Stimulated activated CD4-positive, alpha-beta T cell treated with anti-CD3 and anti-CD28 coated beads, Interleukin-12 subunit alpha, Interleukin-12 subunit beta, amount 100 ng/mL, for 48 hours (primary cell): ENCODE data around the gene ZCCHC7.
"Not testable (repeated sequence)": the region's sequence is repeated elsewhere in the genome, so short reads cannot be mapped to it uniquely, and the experiment has no call there.

Experiments used
- DNase-seq, 3 donors: peaks; one replicate each; pipeline ENCODE4 v3.0.0-alpha.2; 2020; ENCODE audit warnings: low read depth in 2 of 3, low spot score in 1 of 3

The ZCCHC7 gene

DNA sequence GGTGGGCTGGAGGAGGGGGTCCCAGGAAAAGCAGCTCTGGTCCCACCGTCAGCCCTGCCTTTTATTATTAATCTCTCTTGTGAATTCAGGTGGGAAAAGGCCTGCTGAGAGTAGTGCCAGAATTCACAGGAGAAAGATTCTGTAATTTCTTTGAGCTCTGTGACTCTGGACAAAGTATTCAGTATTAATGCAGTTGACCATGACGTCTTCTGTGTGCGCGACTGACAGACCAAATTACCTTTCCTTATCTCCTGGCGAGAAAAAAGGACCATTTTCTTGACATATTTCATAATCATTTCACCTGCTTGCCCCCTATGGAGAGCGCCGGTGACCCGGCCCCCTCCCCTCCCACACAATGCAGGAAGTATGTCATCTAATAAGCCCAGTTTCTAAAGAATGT, 275.3 kb downstream of the ZCCHC7 start:
- DNase-seq: no peak

GRCh38 chr9:37397948-37398347, 277.6 kb downstream of the ZCCHC7 start:
- not testable (repeated sequence) for DNase-seq

DNA sequence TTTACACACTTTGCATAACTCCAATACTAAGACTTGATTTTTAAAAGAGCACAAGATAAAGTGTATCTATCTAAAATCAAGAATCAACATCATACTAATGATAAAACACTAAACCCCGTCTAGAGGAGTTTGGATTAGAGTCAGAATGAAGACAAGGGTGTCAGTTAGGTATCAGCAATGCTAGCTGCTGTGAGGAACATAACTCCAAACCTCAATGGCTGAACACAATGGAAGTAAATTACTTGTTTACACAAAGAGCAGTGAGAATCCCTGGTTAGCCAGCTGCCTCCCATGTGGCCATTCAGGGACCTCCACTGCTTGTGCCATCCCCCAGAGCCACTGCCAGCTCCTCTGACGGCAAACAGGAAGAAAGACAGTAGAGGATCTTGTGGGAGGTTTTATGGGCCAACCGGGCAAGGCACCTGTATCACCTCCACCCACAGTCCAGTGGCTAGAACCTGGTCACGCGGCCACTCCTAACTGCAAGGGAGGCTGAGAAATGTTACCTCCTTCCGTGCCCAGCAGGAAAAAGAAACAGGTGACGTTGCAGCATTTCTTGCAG, 278.2 kb downstream of the ZCCHC7 start:
- DNase-seq: no peak

- no peak for DNase-seq
These were observed 279.0 kb downstream of the ZCCHC7 start for GRCh38 chr9:37399336-37399735.

GRCh38 chr9:37404590-37404989, 284.2 kb downstream of the ZCCHC7 start:
- DNase-seq: no peak

GRCh38 chr9:37405350-37405749, 285.0 kb downstream of the ZCCHC7 start:
- DNase-seq: no peak

GRCh38 chr9:37405764-37406380, 285.5 kb downstream of the ZCCHC7 start:
- DNase-seq: no peak

- no peak for DNase-seq
These were observed 286.4 kb downstream of the ZCCHC7 start for GRCh38 chr9:37406603-37407401.

DNA sequence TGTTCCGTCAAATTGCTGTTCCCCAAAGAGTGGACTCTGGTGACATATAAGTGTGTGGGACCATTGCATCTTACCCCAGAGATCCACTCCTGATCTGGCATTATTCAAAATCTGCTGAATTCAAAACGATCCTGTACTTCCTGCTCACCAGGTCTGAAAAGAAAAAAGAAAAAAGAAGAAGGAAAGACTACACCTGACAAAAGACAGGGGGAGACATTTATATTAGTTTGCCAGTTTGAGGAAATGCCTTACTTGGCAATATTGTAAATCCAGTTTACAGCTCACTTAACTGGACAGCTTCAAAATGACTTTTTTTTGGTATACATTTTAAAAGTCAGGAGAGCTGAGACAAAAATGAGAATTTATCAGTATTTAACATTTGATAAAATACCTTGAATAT, 287.1 kb downstream of the ZCCHC7 start:
- no peak for DNase-seq
